ENCODE measurements around the gene MAST4. TPM values are rescaled to one million over a fixed set of nuclear protein-coding genes. Genes with fewer than 3 reads are reported as not detected.

MAST4 gene
- total and polyA plus RNA-seq, 2 of the 13 experiments (the other 11 are each of a cell fraction or from before 2014, with no cell fraction given), result 3.4 to 3.7 TPM

- no peak for TF ChIP-seq ATF4 (CRISPR knock-in tag; IDR thresholded peaks at IDR 0.05)
- TF ChIP-seq JUND (CRISPR knock-in tag; IDR thresholded peaks at IDR 0.05), result no peak
- no peak for TF ChIP-seq BRCA1 (CRISPR knock-in tag; IDR thresholded peaks at IDR 0.05)
- no peak for TF ChIP-seq PBX3 (CRISPR knock-in tag; IDR thresholded peaks at IDR 0.05; ENCODE audit: borderline replicate concordance)
- no peak for TF ChIP-seq ZNF446 (CRISPR knock-in tag; IDR thresholded peaks at IDR 0.05)
- no peak for TF ChIP-seq NCOA5 (CRISPR knock-in tag; IDR thresholded peaks at IDR 0.05)
- TF ChIP-seq PAWR (CRISPR knock-in tag; IDR thresholded peaks at IDR 0.05; ENCODE audit: borderline replicate concordance), result no peak
- no peak for TF ChIP-seq FOXK2 (IDR thresholded peaks at IDR 0.05)
- no peak for TF ChIP-seq IKZF5 (CRISPR knock-in tag; IDR thresholded peaks at IDR 0.05)
- TF ChIP-seq ZNF430 (CRISPR knock-in tag; IDR thresholded peaks at IDR 0.05), result no peak
- TF ChIP-seq ZSCAN21 (CRISPR knock-in tag; IDR thresholded peaks at IDR 0.05; ENCODE audit: borderline replicate concordance), result no peak
- TF ChIP-seq LBX2 (CRISPR knock-in tag; IDR thresholded peaks at IDR 0.05; ENCODE audit: borderline replicate concordance), result no peak
- TF ChIP-seq ZNF7 (CRISPR knock-in tag; IDR thresholded peaks at IDR 0.05), result no peak
Measured at GRCh38 chr5:67189079-67189354, 592.8 kb downstream of the MAST4 start (continued).

Data from HepG2 (cell line).